Ascending aorta (tissue), 2 donors: ENCODE measurements around the gene FGFR1OP2. TPM values are rescaled to one million over a fixed set of nuclear protein-coding genes. Genes with fewer than 3 reads are reported as not detected.

ENCODE experiments used
- DNase-seq, 2 donors: peaks; one replicate each; pipeline ENCODE4 v3.0.0-alpha.2; 2019; ENCODE audit warnings: low spot score in 2 of 2
- H3K27ac ChIP-seq, 2 donors: fragments of 200-600 bp; sonication (generic); one replicate each; pipeline ENCODE4 v1.5.1; 2016 to 2017; ENCODE audit warnings: mild to moderate bottlenecking in 1 of 2
- H3K27me3 ChIP-seq: fragments of 200-600 bp; sonication (generic); one replicate; pipeline ENCODE4 v1.5.1; 2017
- H3K36me3 ChIP-seq, 2 donors: fragments of 200-600 bp; sonication (generic); one replicate each; pipeline ENCODE4 v1.5.1; 2016
- H3K4me1 ChIP-seq, 2 donors: fragments of 200-600 bp; sonication (generic); one replicate each; pipeline ENCODE4 v1.5.1; 2016 to 2017; ENCODE audit warnings: mild to moderate bottlenecking in 1 of 2
- H3K4me3 ChIP-seq, 2 donors: fragments of 200-600 bp; sonication (generic); one replicate each; pipeline ENCODE4 v1.5.1; 2016 to 2017; ENCODE audit warnings: mild to moderate bottlenecking in 1 of 2
- H3K9me3 ChIP-seq, 2 donors: fragments of 200-600 bp; sonication (generic); one replicate each; pipeline ENCODE4 v1.5.1; 2016
- CTCF ChIP-seq, 3 experiments: fragments of 200-600 bp in 2 of 3; fragments of 450-650 bp in 1 of 3; sonication (generic) in 2 of 3; IDR thresholded peaks; one replicate each; pipeline ENCODE4 v1.5.1; 2016 to 2019; ENCODE audit warnings: antibody characterized with exemption in 3 of 3, mild to moderate bottlenecking in 1 of 3, moderate library complexity in 1 of 3
- intact Hi-C: fragments of 100-400 bp; cut with DNase I; formaldehyde crosslinking; loops from one replicate; pipeline ENCODE4 v1.15.1; 2023
- total RNA-seq: library from RNA; depleted of rRNA; stranded (reverse); fragments of >200 nt; gene quantifications from one replicate; pipeline ENCODE4 v1.1.0, GENCODE V29; 2016

The FGFR1OP2 gene
- total RNA-seq, 1 donor from 2014 or later, result 34.3 TPM

- Histone ChIP-seq H3K4me3 (no peak overlapping the region), H3K36me3 (peaks cover 21 to 67% of the 10 kb centered on the region in 2 donors), H3K4me1 (no peaks in the 10 kb centered on the region), H3K27me3 (no peaks in the 10 kb centered on the region), H3K27ac (no peak overlapping the region), H3K9me3 (no peaks in the 10 kb centered on the region)
- TF ChIP-seq CTCF (IDR thresholded peaks at IDR 0.05), result no peak
- no peak for DNase-seq
- intact Hi-C loops, result no loop called here
Observed at GRCh38 chr12:26994109-26994508, 55.8 kb downstream of the FGFR1OP2 start.

GRCh38 chr12:26995706-26996105, 57.4 kb downstream of the FGFR1OP2 start:
- intact Hi-C loops, result no loop called here
- DNase-seq, result no peak
- Histone ChIP-seq H3K9me3 (no peaks in the 10 kb centered on the region), H3K4me3 (no peak overlapping the region), H3K4me1 (no peaks in the 10 kb centered on the region), H3K27me3 (no peaks in the 10 kb centered on the region), H3K36me3 (peaks cover 19 to 60% of the 10 kb centered on the region in 2 donors), H3K27ac (no peak overlapping the region)
- no peak for TF ChIP-seq CTCF (IDR thresholded peaks at IDR 0.05)

GRCh38 chr12:26997003-26997402, 58.7 kb downstream of the FGFR1OP2 start:
- peaks cover 19 to 54% of the 10 kb centered on the region in 2 donors for H3K36me3 ChIP-seq
- no peaks in the 10 kb centered on the region for H3K9me3 ChIP-seq
- intact Hi-C loops, result no loop called here
- no peak for TF ChIP-seq CTCF (IDR thresholded peaks at IDR 0.05)
- no peaks in the 10 kb centered on the region for H3K4me1 ChIP-seq
- H3K27me3 ChIP-seq, result no peaks in the 10 kb centered on the region
- H3K27ac ChIP-seq, result no peak overlapping the region
- H3K4me3 ChIP-seq, result no peak overlapping the region
- no peak for DNase-seq

- Histone ChIP-seq H3K36me3 (peaks cover 1 to 23% of the 10 kb centered on the region in 2 donors), H3K27me3 (no peaks in the 10 kb centered on the region), H3K4me1 (peaks cover 0 to 3% of the 10 kb centered on the region in 2 donors), H3K27ac (no peak overlapping the region), H3K9me3 (no peaks in the 10 kb centered on the region), H3K4me3 (no peak overlapping the region)
- intact Hi-C loops, result no loop called here
- no peak for TF ChIP-seq CTCF (IDR thresholded peaks at IDR 0.05)
- no peak for DNase-seq
Observed at GRCh38 chr12:27000961-27001360, 62.7 kb downstream of the FGFR1OP2 start.

GRCh38 chr12:27001663-27002062, 63.4 kb downstream of the FGFR1OP2 start:
- no peak overlapping the region for H3K4me3 ChIP-seq
- no peak for TF ChIP-seq CTCF (IDR thresholded peaks at IDR 0.05)
- H3K4me1 ChIP-seq, result peaks cover 0 to 3% of the 10 kb centered on the region in 2 donors
- H3K36me3 ChIP-seq, result peaks cover 0 to 21% of the 10 kb centered on the region in 2 donors
- H3K9me3 ChIP-seq, result no peaks in the 10 kb centered on the region
- no peak overlapping the region for H3K27ac ChIP-seq
- no peaks in the 10 kb centered on the region for H3K27me3 ChIP-seq
- DNase-seq, result no peak
- intact Hi-C loops, result no loop called here

GRCh38 chr12:27002141-27002540, 63.9 kb downstream of the FGFR1OP2 start:
- no peaks in the 10 kb centered on the region for H3K27me3 ChIP-seq
- intact Hi-C loops, result no loop called here
- no peak overlapping the region for H3K4me3 ChIP-seq
- no peak for TF ChIP-seq CTCF (IDR thresholded peaks at IDR 0.05)
- no peak for DNase-seq
- H3K9me3 ChIP-seq, result no peaks in the 10 kb centered on the region
- peaks cover 0 to 21% of the 10 kb centered on the region in 2 donors for H3K36me3 ChIP-seq
- no peak overlapping the region for H3K27ac ChIP-seq
- H3K4me1 ChIP-seq, result peaks cover 0 to 3% of the 10 kb centered on the region in 2 donors
